T-helper 9 cell (primary cell): ENCODE results near the gene CFAP20.

Experiments used
- DNase-seq: peaks from one replicate; pipeline ENCODE4 v3.0.0-alpha.2; 2020
- total RNA-seq, 2 donors: gene quantifications; one replicate each; lab custom pipeline; 2026; lab: John Stamatoyannopoulos, UW

CFAP20 gene
- 32.8 to 135 reads per million in 2 donors for total RNA-seq

DNA sequence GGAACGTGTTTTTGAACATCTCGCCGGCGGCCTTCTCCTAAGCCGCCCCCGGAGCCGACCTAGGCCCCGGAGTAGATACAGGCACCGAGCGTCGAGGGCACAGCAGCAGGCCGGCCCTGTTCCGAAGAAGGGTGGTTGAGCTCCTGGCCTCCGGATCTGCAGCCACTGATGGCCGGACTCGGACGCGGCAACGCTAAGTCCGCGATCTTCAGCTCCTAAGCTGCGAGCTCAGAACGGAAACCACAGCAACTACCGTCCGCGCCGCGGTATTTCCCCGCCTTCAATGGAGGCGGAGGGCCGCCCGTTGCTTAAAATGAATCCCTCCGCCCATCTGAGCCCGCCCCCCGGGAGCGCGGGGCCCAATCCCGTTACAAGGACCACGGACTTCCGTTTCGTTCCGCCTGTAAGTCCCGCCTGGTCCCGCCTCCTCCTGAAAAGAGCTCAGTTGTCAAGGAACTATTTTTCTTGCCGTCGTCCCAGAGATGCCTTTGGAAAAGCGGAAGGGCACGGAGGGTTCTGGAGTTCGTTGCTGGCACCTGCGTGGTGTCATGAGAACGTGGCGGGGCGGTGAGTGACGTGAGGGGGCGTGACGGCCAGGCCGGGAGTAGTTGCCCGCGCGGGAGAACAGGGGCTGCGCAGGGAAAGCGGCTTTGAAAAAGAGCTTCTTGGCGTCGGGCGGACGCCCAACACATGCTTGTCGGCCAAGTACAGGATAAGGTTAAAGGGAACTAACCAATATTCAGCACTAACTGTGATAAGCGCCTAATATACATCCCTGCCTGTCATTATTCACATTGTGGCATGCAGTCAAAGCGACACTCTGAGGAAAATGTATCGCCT is at the start of gene CFAP20:
Gene CFAP20, minus strand, starts transcription at position 285 of the 840 bp plus-strand sequence. Its CDS starts 266 bp downstream, at position 19.
- DNase-seq, result peak; percentile 89

DNA sequence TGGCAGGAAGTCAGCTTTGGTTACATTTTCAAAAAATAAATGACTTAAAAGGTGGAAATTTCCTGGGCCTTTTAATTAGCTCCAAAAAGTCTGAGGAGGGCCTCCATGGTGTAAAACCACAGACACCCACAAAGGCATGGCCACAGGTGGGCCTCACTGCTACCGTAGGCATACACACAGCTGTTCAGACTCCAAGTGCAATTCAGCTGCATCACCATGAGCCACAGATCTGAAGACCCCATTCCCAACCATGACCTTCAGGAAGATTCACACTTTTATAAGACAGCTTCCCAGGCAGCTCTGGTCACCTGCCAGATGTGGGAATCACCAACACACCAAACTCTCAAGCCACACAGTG is 48.2 kb upstream of the CFAP20 start:
- DNase-seq, result no peak

DNA sequence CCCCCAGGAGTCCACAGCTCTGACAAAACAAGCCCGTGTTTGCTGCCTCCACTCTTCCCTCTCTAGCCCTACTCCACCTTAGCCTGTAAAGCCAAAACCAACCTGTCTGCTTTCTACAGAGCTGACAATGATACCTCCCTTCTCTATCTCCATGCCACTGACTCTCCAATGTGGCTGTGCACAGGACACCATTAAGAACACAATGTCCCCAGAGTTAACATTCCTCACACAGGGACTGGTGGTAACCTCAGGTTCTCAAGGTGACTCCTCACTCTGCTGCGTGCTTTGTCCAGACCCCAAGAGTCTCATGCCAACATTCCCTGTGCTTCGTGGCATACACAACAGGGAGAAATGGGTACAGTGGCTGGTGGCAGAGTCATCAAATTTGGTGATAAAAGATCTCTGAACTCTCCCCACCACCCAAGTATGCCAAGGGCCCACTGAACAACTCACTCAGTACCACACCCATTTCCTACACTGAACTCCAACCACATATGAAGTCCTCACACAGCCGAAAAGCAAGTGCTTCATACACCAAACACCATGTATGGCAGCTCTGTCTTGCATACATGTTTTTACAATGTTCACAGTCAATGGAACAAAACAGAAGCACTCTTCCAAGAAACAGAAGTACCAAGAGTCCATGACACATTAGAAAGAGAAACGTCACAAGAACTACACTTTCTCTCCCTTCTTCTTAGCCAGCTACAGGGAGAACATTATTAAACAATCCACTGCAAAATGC is 47.6 kb upstream of the CFAP20 start:
- no peak for DNase-seq

DNA sequence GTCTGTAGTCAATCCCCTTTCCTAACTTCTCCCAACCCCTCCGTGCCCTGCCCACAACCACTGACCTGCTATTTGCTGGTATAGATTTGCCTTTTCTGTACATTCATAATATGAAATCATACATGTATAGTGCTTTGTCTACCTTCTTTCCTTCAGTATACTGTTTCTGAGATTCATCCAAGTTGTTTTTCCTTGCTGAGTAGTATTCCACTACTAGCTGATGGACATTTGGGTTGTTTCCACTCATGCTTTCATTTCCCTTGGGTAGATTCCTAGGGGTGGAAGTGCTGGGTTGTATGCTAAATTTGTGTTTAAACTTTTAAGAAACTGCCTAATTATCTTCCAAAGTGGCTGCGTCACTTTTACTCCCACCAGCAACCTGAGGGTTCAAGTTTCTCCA is 41.0 kb upstream of the CFAP20 start:
- DNase-seq, result no peak

DNA sequence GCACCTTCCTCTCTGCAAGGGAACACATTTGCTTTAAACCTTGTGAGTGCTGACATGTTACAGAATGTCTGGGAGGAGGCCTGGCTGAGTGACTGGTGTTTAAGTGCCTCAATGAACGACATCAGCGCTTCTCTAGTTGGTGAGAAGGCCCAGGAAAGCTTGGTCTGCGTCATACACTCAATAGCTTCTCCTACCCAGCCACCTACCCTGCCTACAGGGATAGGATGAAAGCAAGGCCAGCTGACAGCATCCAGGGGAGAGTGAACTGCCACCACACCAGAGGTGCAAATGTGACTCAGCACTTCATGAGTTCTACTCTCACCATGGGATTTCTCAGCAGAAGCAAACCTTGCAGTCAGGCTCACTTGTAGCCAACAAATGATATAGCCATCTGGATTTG is 31.7 kb upstream of the CFAP20 start:
- DNase-seq, result no peak

DNA sequence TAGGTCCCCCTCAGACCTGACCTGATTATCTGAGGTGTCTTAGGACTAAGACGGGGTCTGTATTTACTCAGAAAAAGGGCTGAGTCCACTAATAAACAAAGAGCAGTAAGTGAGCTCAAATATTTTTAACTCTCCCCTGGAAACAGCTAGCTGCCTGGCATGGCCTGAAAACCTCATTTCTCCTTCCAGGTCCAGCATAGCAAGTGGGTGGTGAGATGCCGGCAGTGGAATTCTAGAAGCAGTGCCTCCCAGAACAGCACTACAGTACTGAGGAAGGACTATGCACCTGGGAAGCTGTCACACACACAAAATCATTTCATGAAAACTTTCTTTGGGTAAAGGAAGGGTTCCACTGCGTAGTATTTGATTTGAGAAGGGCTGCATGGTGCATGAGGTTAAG is 29.5 kb upstream of the CFAP20 start:
- DNase-seq, result no peak

DNA sequence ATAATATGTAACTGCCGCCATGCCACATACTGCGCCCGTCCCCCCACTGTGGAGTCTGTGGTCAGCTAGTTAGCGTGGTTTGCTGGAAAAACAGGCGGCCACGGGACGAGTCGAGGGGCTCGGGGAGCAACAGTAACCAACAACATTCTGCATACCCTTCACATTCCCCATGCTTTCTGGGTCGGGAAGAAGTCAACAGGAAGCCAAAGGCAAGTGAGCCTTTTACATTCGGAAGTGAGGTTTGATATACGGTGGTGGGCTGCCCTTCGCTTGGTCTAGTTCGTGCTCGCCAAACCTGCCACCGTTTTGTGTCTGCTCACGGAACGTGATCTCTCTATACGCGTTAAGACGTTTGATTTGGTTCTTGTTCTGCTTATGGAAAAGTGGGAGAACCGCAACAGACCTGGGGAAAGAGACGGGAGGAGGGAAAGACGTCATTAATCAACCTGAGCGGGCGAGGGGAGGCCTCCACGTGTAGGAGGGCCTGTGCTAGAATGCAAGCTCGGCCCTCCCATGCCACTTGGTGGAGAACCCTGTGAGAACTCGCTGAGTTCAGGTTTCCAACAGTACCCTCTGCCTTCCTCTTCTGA is 28.9 kb upstream of the CFAP20 start:
- DNase-seq, result no peak

DNA sequence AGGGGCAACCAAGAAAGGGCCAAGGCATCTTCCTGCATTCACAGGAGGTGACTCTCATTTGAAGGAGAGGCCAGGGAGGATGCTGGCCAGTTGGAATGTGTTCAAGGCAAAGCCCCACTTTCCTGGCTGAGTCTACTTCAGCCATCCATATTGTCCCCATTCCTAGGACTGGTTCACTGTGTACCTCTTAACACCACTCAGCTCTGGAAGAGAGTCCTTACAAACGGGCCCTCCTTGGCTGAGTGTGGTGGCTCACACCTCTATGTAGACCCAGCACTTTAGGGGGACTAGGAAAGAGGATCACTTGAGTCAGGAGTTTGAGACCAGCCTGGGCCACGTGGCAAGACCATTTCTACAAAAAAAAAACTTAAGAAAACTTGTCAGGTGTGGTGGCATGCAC is 28.1 kb upstream of the CFAP20 start:
- DNase-seq, result no peak

DNA sequence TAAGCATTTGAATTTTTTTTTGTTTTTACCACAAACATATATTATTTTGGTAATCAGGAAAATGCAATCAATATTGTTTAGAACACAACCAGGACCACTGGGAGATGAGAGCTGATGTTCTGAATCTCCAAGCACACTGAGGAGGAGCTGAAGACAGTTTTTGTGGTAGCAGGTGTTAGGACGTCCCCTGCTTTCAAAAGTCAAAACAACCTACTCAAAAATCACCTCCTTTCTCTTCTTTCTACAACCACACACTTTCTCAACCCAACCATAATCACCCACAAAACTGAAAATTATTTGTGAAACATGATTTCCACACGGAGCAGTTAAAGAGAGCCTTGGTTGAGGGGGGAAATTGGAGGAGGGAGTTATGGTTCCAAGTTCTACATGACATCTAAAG is 26.7 kb upstream of the CFAP20 start:
- DNase-seq, result no peak

DNA sequence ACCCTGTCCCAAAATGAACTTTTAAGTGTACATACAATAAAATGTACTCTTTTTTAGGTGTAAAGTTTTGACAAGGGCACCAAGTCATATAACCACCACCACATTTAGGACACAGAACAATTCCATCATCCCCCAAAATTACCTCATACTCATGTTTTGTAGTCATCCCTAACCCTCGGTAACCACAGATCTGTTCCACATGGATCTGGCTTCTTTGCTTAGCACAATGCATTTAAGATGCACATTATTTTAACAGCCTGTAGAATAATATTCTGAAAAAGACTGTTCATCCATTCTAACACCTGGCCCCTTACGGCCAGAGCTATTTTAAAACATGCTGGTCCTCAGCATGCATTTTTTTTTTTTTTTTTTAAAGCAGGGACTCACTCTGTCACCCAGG is 25.2 kb upstream of the CFAP20 start:
- DNase-seq, result no peak

DNA sequence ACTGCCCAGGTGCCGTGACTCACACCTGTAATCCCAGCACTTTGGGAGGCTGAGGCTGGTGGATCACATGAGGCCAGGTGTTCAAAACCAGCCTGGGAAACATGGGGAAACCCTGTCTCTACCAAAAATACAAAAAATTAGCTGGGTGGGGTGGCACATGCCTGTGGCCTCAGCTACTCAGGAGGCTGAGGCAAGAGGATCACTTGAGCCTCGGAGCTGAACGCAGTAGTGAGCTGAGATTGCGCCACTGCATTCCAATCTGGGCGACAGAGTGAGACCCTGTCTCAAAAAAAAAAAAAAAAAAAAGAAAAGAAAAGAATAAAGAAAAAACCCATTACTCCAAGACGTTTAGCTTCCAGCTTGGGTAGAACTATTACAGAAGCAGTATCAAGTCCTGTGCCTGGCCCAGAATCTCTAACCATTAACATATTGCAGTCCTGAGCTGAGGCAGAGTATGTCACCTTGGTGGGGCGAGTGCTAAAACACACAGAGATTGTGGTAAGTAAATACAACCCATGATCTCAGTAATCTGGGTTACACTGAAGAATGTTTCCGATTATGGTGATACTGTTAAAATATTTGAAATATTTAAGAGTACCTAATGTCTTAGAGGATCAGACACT is 23.2 kb upstream of the CFAP20 start:
- DNase-seq, result no peak

DNA sequence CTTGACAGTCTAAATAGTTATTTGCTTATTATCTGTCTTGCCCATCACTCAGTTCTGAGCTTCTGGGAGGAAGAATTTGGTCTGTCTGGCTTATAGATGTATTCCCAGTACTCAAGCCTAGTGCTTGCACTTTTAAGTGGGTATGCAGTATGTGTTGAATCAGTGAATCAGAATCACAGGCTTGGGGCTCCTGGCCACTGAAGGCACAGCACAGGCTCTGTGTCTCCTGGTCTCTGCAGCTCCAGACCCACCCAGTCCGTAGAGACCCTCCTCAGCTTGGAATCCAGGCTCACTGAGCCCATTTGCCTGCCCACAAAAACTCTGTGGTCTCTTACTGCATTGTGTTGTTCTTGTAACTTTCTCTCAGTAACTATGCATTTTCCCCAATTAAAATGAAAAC is 19.3 kb upstream of the CFAP20 start:
- DNase-seq, result no peak

DNA sequence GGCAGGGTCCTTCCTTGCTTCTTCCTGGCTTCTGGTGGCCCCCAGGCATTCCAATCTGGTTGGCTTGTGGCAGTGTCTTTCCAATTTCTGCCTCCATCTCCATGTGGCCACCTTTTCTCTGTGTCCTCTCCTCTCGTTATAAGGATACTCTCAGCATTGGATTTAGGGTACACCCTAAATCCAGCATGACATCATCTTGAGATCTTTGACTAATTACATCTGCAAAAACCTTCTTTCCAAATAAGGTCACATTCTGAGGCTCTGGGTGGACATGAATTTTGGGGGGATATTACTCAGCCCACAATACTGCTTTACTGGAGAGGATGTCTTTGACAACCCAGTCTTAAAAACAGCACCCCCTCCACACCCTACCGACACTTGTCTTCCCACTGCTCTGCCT is 18.9 kb upstream of the CFAP20 start:
- no peak for DNase-seq

DNA sequence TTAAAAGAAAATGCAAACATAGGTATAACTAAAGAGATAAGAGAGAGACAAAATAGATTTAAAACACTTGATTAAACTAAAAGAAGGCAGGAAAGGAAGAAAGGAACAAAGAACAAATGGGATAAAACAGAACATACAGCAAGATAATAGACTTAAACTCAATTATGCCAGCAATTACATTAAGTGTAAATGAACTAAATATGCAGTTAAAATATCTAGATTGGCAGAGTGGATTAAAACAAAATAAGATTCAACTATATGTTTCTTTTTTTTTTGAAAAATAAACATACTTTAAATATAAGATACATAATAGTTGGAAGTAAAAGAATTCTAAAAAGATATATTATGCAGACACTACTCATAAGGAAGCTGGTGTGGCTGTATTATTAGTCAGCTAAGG is 9.7 kb upstream of the CFAP20 start:
- DNase-seq, result no peak

DNA sequence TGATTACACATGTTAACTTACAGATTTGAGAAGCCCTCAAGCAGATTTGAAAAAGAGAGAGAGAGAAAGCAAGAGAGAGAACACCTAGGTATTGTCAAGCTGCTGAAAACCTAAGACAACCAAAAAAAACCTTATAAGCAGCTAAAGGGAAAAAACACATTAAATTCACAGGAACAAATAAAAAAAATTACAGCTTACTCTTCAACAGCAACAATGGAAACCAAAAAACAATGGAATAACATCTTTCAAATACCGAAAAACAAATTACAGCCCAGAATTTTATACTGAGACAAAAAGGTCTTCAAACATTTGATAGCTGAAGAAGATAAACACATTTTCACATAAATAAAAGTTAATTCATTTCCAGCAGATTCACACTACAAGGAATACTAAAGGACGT is 8.4 kb upstream of the CFAP20 start:
- no peak for DNase-seq

DNA sequence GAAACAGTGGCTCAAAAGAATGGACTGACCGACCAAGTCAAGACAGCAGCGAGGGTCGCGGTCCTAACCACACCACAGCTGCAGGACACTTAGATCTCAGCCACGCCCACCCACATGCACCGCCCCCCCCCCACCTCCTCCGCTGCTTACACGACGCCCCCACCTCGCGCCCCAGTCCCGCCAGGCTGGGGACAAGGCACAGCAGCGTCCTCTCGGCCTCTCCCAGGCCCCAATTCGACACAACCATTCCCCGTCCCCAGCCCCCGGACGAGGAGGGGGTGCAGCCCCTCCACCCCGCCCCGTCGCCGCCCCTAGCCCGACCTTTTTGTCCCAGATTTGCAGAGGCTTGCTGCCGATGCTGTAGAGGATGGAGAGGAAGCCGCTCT is 477 bp downstream of the CFAP20 start:
- peak; percentile 18 for DNase-seq

DNA sequence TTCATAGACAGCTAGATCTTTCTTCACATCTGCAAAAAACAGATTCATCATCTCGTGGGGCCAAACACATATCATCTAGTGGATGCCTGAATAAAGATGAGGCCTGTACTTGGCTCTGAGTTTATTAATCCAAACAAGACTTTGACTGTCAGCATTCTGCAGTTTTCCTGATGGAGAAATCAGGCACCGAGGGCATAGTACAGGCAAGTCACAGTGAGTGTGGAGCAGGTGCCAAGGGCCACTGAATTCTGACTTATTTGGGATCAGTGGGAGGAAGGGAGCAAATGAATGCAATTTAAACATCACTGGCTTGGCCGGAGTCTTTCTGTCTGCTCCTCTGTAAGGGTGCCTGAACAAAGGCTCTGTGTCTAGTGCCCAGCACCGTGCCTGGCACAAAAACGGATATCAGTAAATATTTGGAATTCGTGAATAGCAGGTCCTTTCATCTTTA is 975 bp downstream of the CFAP20 start:
- no peak for DNase-seq

DNA sequence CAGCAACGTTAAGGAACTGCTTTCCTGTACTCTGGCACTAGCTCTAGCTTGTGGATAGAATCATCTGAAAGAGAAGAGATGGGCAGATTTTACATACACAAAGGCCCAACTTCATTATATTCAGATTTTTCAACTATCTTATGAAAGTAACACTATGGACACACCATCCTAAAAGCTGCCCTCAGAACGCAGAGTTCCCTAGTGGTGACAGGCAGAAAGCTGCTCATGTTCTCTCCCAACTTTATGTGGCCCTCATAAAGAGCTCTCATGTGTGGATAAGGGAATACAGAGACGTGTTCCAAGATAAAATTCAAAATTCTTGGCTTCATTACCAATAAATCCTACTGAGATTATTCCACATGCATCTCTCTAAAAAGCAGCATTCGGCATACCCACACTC is 1.5 kb downstream of the CFAP20 start:
- no peak for DNase-seq

DNA sequence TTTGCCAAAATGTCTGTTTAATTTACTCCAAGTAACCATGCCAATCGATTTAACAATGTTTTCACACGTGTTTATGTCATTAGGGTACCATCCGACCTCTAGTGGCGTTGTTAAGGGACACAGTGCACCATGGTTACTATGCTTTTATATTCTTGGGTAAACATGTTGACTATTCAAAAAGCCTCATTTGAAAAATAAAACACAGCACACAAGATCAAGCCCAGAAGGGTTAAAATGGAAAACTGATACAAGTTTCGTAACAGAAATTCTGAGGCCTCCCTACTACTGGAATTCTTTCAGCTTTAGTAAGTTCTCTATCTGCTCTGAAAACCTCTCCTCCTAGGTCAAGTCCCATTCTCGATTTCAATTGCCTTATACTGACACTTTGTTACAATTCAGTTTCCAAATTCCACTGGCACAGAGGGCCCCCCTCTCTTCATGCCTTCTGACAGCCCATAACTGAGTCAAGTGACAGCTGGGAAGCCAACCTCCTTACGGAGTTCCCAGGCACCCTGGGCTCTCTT is 2.1 kb downstream of the CFAP20 start:
- DNase-seq, result no peak

DNA sequence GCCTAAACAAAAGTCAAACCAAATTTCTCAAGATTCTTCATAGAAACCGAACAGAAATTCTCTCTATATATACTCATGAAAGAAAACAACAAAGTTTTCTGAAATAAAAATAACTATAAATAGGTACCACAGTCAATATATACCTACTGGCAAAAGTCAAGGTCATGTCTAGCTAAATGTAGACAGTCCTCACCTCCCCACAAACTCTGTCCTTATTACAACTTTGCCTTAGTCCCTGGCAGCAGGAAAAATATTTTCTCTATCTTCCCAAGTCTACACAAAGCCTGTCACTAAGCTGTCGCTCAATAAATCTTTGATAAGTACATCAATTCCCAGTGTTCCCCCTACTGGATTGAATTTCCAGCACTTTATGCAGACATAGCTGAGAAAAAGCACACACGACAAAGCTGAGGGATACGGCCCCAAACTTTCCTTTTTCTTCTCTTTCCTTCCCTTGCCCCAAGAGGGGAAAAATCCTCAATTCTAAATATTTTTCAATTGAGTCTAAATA is 2.7 kb downstream of the CFAP20 start:
- no peak for DNase-seq

DNA sequence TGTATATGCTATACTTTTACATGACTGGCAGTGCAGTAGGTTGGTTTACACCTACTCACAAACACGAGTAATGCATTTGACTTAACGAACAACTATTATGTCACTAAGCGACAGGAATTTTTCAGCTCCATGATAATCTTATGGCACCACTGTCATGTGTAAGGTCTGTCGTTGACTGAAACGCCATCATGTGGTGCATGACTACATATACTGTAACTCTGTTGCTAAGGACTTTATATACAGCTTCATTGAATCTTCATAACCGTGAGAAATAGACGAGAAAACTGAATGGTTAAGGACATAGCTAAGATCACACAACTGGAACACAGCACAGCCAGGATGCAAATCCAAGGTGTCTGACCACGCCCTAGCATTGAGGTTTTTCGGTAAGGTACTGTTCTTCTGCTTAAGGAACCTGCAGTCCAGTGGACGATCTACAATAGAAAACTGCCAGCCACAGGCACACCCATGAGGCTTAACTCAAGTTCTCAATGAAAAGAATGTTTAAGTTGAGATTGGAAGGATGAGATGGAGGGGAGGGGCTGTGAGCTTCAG is 3.3 kb downstream of the CFAP20 start:
- no peak for DNase-seq

DNA sequence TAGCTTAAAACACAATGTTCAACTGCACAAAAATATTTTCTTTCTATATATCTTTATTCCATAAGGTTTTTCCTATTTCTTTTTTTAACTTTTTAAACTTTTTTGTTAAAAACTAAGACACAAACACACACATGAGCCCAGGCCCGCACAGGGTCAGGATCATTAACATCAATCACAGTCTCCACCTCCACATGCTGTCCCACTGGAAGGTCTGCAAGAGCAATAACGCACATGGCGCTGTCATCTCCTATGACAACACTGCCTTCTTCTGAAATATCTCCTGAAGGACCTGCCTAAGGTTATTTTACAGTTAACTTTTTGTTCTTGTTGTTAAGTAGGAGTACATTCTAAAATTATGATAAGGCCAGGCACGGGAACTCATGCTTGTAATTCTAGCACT is 4.1 kb downstream of the CFAP20 start:
- no peak for DNase-seq

DNA sequence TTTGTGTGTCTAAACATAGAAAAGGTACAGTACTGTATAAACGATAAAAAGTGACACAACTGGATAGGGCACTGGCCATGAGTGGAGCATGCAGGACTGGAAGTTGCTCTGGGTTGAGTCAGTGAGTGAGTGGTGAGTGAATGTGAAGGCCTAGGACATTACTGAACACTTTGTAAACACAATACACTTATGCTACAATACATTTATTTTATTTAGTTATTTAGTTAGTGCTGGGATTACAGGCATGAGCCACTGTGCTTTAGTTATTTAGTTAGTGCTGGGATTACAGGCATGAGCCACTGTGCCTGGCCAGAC is 4.6 kb downstream of the CFAP20 start:
- no peak for DNase-seq
